Kidney epithelial cell (primary cell): Measurements from ENCODE around the gene CMSS1. TPM values are rescaled to one million over a fixed set of nuclear protein-coding genes. Genes with fewer than 3 reads are reported as not detected.

Experiments
- DNase-seq: peaks from one replicate; pipeline ENCODE4 v3.0.0-alpha.2; 2010; ENCODE audit warnings: low read depth
- H3K27me3 ChIP-seq: 2 replicates; pipeline ENCODE4 v1.6.0; 2011; ENCODE audit warnings: low read length; ENCODE audit not compliant: control insufficient read depth, insufficient read depth
- H3K36me3 ChIP-seq: 2 replicates; pipeline ENCODE4 v1.5.1; 2011; ENCODE audit warnings: low read length; ENCODE audit not compliant: control insufficient read depth, insufficient read depth
- H3K4me3 ChIP-seq: 2 replicates; pipeline ENCODE4 v1.5.1; 2011; ENCODE audit warnings: low read depth, mild to moderate bottlenecking, control low read depth, low read length
- total RNA-seq: library from RNA; depleted of rRNA; stranded (reverse); fragments of >200 nt; gene quantifications from 2 replicates; pipeline ENCODE4 v1.2.3, GENCODE V29; 2015
- TF ChIP-seq, protein P1 (sequence below): IDR thresholded peaks from 2 replicates; pipeline ENCODE4 v1.5.1; 2011; ENCODE audit warnings: mild to moderate bottlenecking, moderate library complexity, low read length, control low read depth, inconsistent platforms; ENCODE audit not compliant: insufficient read depth, poor library complexity, severe bottlenecking

Gene CMSS1
- total RNA-seq, 1 donor from 2014 or later = 36.9 TPM

GRCh38 chr3:99870712-99871111 is 53.0 kb downstream of the CMSS1 start:
- no peak overlapping the region for H3K4me3 ChIP-seq
- H3K27me3 ChIP-seq = no peaks in the 10 kb centered on the region
- TF ChIP-seq, protein P1, sequence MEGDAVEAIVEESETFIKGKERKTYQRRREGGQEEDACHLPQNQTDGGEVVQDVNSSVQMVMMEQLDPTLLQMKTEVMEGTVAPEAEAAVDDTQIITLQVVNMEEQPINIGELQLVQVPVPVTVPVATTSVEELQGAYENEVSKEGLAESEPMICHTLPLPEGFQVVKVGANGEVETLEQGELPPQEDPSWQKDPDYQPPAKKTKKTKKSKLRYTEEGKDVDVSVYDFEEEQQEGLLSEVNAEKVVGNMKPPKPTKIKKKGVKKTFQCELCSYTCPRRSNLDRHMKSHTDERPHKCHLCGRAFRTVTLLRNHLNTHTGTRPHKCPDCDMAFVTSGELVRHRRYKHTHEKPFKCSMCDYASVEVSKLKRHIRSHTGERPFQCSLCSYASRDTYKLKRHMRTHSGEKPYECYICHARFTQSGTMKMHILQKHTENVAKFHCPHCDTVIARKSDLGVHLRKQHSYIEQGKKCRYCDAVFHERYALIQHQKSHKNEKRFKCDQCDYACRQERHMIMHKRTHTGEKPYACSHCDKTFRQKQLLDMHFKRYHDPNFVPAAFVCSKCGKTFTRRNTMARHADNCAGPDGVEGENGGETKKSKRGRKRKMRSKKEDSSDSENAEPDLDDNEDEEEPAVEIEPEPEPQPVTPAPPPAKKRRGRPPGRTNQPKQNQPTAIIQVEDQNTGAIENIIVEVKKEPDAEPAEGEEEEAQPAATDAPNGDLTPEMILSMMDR = no peak
- H3K36me3 ChIP-seq = no peaks in the 10 kb centered on the region
- no peak for DNase-seq

GRCh38 chr3:99871231-99872045 is 53.8 kb downstream of the CMSS1 start:
- TF ChIP-seq, protein P1 = no peak
- Histone ChIP-seq H3K4me3 (peak overlapping the region; percentile 2), H3K36me3 (no peaks in the 10 kb centered on the region), H3K27me3 (no peaks in the 10 kb centered on the region)
- DNase-seq = no peak

DNA sequence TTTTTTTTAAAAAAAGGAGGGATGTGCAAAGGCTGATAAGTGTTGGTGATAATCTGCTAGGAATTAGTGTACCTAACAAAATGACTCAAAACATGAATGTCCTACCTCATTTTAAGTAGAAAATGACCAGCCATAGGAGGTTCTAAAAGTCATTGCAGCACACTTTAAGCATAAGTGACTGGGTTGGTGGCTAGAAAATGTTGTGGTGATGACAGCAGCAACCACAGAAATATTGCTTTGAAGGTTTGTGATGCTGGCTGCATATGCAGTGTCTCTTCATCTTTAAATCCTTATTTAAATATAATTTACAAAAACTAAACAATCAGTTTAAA is 55.2 kb downstream of the CMSS1 start:
- TF ChIP-seq, protein P1 = no peak
- DNase-seq = no peak
- Histone ChIP-seq H3K36me3 (no peaks in the 10 kb centered on the region), H3K4me3 (peak overlapping the region; percentile 93), H3K27me3 (no peaks in the 10 kb centered on the region)

DNA sequence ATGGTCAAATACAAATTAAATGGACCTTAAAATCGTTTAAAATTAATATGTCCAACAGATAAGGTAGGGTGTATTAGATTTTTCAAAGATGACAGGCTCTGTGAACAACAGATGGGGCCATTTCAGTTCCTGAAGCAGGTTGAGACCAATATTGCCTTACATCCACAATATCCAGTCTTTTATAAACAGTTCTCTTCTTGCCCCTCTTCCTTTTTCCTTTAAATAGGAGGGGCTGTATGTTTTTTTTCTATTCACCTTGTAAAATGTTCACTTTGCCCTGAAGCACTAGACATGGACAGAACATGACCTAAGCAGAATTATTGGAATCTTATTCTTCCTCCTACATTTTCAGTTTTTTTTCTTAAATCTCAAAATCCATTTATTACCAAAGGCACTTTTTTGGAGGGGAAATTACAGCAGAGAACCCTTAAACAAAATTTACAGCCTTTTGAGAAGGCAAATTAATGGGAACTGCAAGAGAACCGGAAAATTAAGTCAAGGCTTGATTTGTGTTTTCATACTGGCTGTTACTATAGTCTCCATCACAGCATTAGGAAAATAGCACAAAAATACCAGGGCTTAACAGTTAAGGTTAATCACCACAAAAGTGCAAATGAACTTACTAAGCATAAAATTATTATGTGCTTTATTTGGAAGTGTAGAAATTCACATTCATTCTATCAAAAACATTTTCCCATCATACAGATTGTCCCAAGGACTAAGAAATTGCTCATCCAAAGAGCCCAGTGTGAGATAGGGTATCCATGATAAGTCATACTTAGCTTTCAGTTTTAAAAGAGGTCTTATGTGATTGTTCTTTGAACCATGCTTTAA is 55.8 kb downstream of the CMSS1 start:
- no peaks in the 10 kb centered on the region for H3K27me3 ChIP-seq
- no peaks in the 10 kb centered on the region for H3K36me3 ChIP-seq
- TF ChIP-seq, protein P1 = no peak
- no peak for DNase-seq
- peak overlapping the region; percentile 93 for H3K4me3 ChIP-seq

- no peak for DNase-seq
- H3K27me3 ChIP-seq = no peaks in the 10 kb centered on the region
- H3K36me3 ChIP-seq = no peaks in the 10 kb centered on the region
- TF ChIP-seq, protein P1 = no peak
- peak overlapping the region; percentile 93 for H3K4me3 ChIP-seq
These were observed 56.8 kb downstream of the CMSS1 start for GRCh38 chr3:99874237-99875002.
